GM19238 (cell line): ENCODE results near the gene PIP5KL1.

Source experiments
- DNase-seq: peaks from one replicate; pipeline ENCODE4 v3.0.0; 2011; ENCODE audit warnings: low spot score; ENCODE audit not compliant: insufficient read length

The PIP5KL1 gene

GRCh38 chr9:127873886-127874285 is 56.7 kb downstream of the PIP5KL1 start:
- DNase-seq = no peak

- DNase-seq = no peak
These were observed 57.3 kb downstream of the PIP5KL1 start for GRCh38 chr9:127873223-127873691.

GRCh38 chr9:127872369-127873222 is 58.0 kb downstream of the PIP5KL1 start:
- DNase-seq = no peak

- DNase-seq = no peak
These were observed 59.0 kb downstream of the PIP5KL1 start for GRCh38 chr9:127871531-127871930.

- no peak for DNase-seq
These were observed 59.7 kb downstream of the PIP5KL1 start for GRCh38 chr9:127870887-127871286.
